ENCODE results near the gene BCKDHB.
"Not testable (repeated sequence)": the region's sequence is repeated elsewhere in the genome, so short reads cannot be mapped to it uniquely, and the experiment has no call there.

BCKDHB gene

GRCh38 chr6:80215063-80215462 lies 108.6 kb downstream of the BCKDHB start:
- Histone ChIP-seq H3K9ac (ENCODE audit: low read length) (no peak overlapping the region), H3K27ac (ENCODE audit: low read depth, low read length) (no peak overlapping the region), H3K4me1 (ENCODE audit: control insufficient read depth, insufficient read depth, low read length) (peaks cover 9% of the 10 kb centered on the region)

GRCh38 chr6:80217794-80218193 lies 111.3 kb downstream of the BCKDHB start:
- H3K36me3 ChIP-seq (ENCODE audit: control insufficient read depth, insufficient read depth, low read length): no peaks in the 10 kb centered on the region
- peak overlapping the region; percentile 15 for H3K27ac ChIP-seq (ENCODE audit: low read depth, low read length)
- peaks cover 4% of the 10 kb centered on the region for H3K4me1 ChIP-seq (ENCODE audit: control insufficient read depth, insufficient read depth, low read length)
- H3K27me3 ChIP-seq (ENCODE audit: control insufficient read depth, insufficient read depth, low read length): no peaks in the 10 kb centered on the region
- H3K4me3 ChIP-seq (ENCODE audit: low read length): no peak overlapping the region
- no peak overlapping the region for H3K9ac ChIP-seq (ENCODE audit: low read length)

More at GRCh38 chr6:80215063-80215462, 108.6 kb downstream of the BCKDHB start:
- no peak overlapping the region for H3K4me3 ChIP-seq (ENCODE audit: low read length)
- H3K27me3 ChIP-seq (ENCODE audit: control insufficient read depth, insufficient read depth, low read length): no peaks in the 10 kb centered on the region
- no peaks in the 10 kb centered on the region for H3K36me3 ChIP-seq (ENCODE audit: control insufficient read depth, insufficient read depth, low read length)

GRCh38 chr6:80223743-80224212 lies 117.3 kb downstream of the BCKDHB start:
- Histone ChIP-seq H3K27me3 (ENCODE audit: control insufficient read depth, insufficient read depth, low read length) (no peaks in the 10 kb centered on the region), H3K36me3 (ENCODE audit: control insufficient read depth, insufficient read depth, low read length) (no peaks in the 10 kb centered on the region), H3K9ac (ENCODE audit: low read length) (no peak overlapping the region), H3K4me1 (ENCODE audit: control insufficient read depth, insufficient read depth, low read length) (no peaks in the 10 kb centered on the region), H3K4me3 (ENCODE audit: low read length) (no peak overlapping the region), H3K27ac (ENCODE audit: low read depth, low read length) (no peak overlapping the region)

- H3K4me1 ChIP-seq (ENCODE audit: control insufficient read depth, insufficient read depth, low read length): no peaks in the 10 kb centered on the region
- no peak overlapping the region for H3K27ac ChIP-seq (ENCODE audit: low read depth, low read length)
- no peak overlapping the region for H3K9ac ChIP-seq (ENCODE audit: low read length)
- H3K36me3 ChIP-seq (ENCODE audit: control insufficient read depth, insufficient read depth, low read length): no peaks in the 10 kb centered on the region
- H3K27me3 ChIP-seq (ENCODE audit: control insufficient read depth, insufficient read depth, low read length): no peaks in the 10 kb centered on the region
- no peak overlapping the region for H3K4me3 ChIP-seq (ENCODE audit: low read length)
Measured at GRCh38 chr6:80226151-80226550, 119.7 kb downstream of the BCKDHB start.

GRCh38 chr6:80226699-80227098 lies 120.2 kb downstream of the BCKDHB start:
- Histone ChIP-seq H3K9ac (ENCODE audit: low read length) (no peak overlapping the region), H3K36me3 (ENCODE audit: control insufficient read depth, insufficient read depth, low read length) (no peaks in the 10 kb centered on the region), H3K4me3 (ENCODE audit: low read length) (no peak overlapping the region), H3K27me3 (ENCODE audit: control insufficient read depth, insufficient read depth, low read length) (no peaks in the 10 kb centered on the region), H3K27ac (ENCODE audit: low read depth, low read length) (no peak overlapping the region), H3K4me1 (ENCODE audit: control insufficient read depth, insufficient read depth, low read length) (no peaks in the 10 kb centered on the region)

GRCh38 chr6:80227545-80228105 lies 121.2 kb downstream of the BCKDHB start:
- Histone ChIP-seq H3K4me3 (ENCODE audit: low read length) (no peak overlapping the region), H3K9ac (ENCODE audit: low read length) (no peak overlapping the region), H3K27ac (ENCODE audit: low read depth, low read length) (no peak overlapping the region)

GRCh38 chr6:80233262-80233661 lies 126.8 kb downstream of the BCKDHB start:
- H3K4me1 ChIP-seq (ENCODE audit: control insufficient read depth, insufficient read depth, low read length): no peaks in the 10 kb centered on the region
- H3K27me3 ChIP-seq (ENCODE audit: control insufficient read depth, insufficient read depth, low read length): no peaks in the 10 kb centered on the region
- H3K9ac ChIP-seq (ENCODE audit: low read length): no peak overlapping the region
- no peak overlapping the region for H3K27ac ChIP-seq (ENCODE audit: low read depth, low read length)
- no peak overlapping the region for H3K4me3 ChIP-seq (ENCODE audit: low read length)
- H3K36me3 ChIP-seq (ENCODE audit: control insufficient read depth, insufficient read depth, low read length): no peaks in the 10 kb centered on the region

More at GRCh38 chr6:80227545-80228105, 121.2 kb downstream of the BCKDHB start:
- no peaks in the 10 kb centered on the region for H3K36me3 ChIP-seq (ENCODE audit: control insufficient read depth, insufficient read depth, low read length)
- H3K27me3 ChIP-seq (ENCODE audit: control insufficient read depth, insufficient read depth, low read length): no peaks in the 10 kb centered on the region
- no peaks in the 10 kb centered on the region for H3K4me1 ChIP-seq (ENCODE audit: control insufficient read depth, insufficient read depth, low read length)

- H3K4me3 ChIP-seq (ENCODE audit: low read length): no peak overlapping the region
Measured at GRCh38 chr6:80233958-80234357, 127.5 kb downstream of the BCKDHB start.

GRCh38 chr6:80234401-80234800 lies 127.9 kb downstream of the BCKDHB start:
- no peak overlapping the region for H3K27ac ChIP-seq (ENCODE audit: low read depth, low read length)
- H3K9ac ChIP-seq (ENCODE audit: low read length): no peak overlapping the region
- H3K27me3 ChIP-seq (ENCODE audit: control insufficient read depth, insufficient read depth, low read length): no peaks in the 10 kb centered on the region
- no peak overlapping the region for H3K4me3 ChIP-seq (ENCODE audit: low read length)
- no peaks in the 10 kb centered on the region for H3K4me1 ChIP-seq (ENCODE audit: control insufficient read depth, insufficient read depth, low read length)
- no peaks in the 10 kb centered on the region for H3K36me3 ChIP-seq (ENCODE audit: control insufficient read depth, insufficient read depth, low read length)

More at GRCh38 chr6:80233958-80234357, 127.5 kb downstream of the BCKDHB start:
- Histone ChIP-seq H3K27me3 (ENCODE audit: control insufficient read depth, insufficient read depth, low read length) (no peaks in the 10 kb centered on the region), H3K27ac (ENCODE audit: low read depth, low read length) (no peak overlapping the region), H3K4me1 (ENCODE audit: control insufficient read depth, insufficient read depth, low read length) (no peaks in the 10 kb centered on the region), H3K9ac (ENCODE audit: low read length) (no peak overlapping the region), H3K36me3 (ENCODE audit: control insufficient read depth, insufficient read depth, low read length) (no peaks in the 10 kb centered on the region)

- Histone ChIP-seq H3K27ac (ENCODE audit: low read depth, low read length) (no peak overlapping the region), H3K4me1 (ENCODE audit: control insufficient read depth, insufficient read depth, low read length) (no peaks in the 10 kb centered on the region), H3K36me3 (ENCODE audit: control insufficient read depth, insufficient read depth, low read length) (no peaks in the 10 kb centered on the region), H3K27me3 (ENCODE audit: control insufficient read depth, insufficient read depth, low read length) (no peaks in the 10 kb centered on the region), H3K4me3 (ENCODE audit: low read length) (no peak overlapping the region), H3K9ac (ENCODE audit: low read length) (no peak overlapping the region)
Measured at GRCh38 chr6:80234908-80235307, 128.4 kb downstream of the BCKDHB start.

GRCh38 chr6:80235647-80236046 lies 129.2 kb downstream of the BCKDHB start:
- H3K36me3 ChIP-seq (ENCODE audit: control insufficient read depth, insufficient read depth, low read length): no peaks in the 10 kb centered on the region
- no peaks in the 10 kb centered on the region for H3K27me3 ChIP-seq (ENCODE audit: control insufficient read depth, insufficient read depth, low read length)
- no peaks in the 10 kb centered on the region for H3K4me1 ChIP-seq (ENCODE audit: control insufficient read depth, insufficient read depth, low read length)
- H3K9ac ChIP-seq (ENCODE audit: low read length): no peak overlapping the region
- no peak overlapping the region for H3K4me3 ChIP-seq (ENCODE audit: low read length)
- H3K27ac ChIP-seq (ENCODE audit: low read depth, low read length): no peak overlapping the region

GRCh38 chr6:80238754-80239153 lies 132.3 kb downstream of the BCKDHB start:
- not testable (repeated sequence) for H3K4me1 ChIP-seq (ENCODE audit: control insufficient read depth, insufficient read depth, low read length); H3K27ac ChIP-seq (ENCODE audit: low read depth, low read length); H3K36me3 ChIP-seq (ENCODE audit: control insufficient read depth, insufficient read depth, low read length); H3K4me3 ChIP-seq (ENCODE audit: low read length); H3K27me3 ChIP-seq (ENCODE audit: control insufficient read depth, insufficient read depth, low read length); H3K9ac ChIP-seq (ENCODE audit: low read length)

GRCh38 chr6:80245043-80245442 lies 138.6 kb downstream of the BCKDHB start:
- no peaks in the 10 kb centered on the region for H3K27me3 ChIP-seq (ENCODE audit: control insufficient read depth, insufficient read depth, low read length)
- H3K4me1 ChIP-seq (ENCODE audit: control insufficient read depth, insufficient read depth, low read length): no peaks in the 10 kb centered on the region
- no peak overlapping the region for H3K9ac ChIP-seq (ENCODE audit: low read length)
- H3K27ac ChIP-seq (ENCODE audit: low read depth, low read length): no peak overlapping the region
- no peak overlapping the region for H3K4me3 ChIP-seq (ENCODE audit: low read length)
- no peaks in the 10 kb centered on the region for H3K36me3 ChIP-seq (ENCODE audit: control insufficient read depth, insufficient read depth, low read length)
